Nephron progenitor cell (in vitro differentiated cells): ENCODE data around the gene SLC8A1.

ENCODE experiments used
- DNase-seq: peaks from one replicate; pipeline ENCODE4 v3.0.0; 2021
- H3K27ac Mint-ChIP-seq: 2 replicates; pipeline ENCODE4 v1.8.0; 2021; ENCODE audit warnings: mild to moderate bottlenecking, moderate library complexity, mixed read lengths
- H3K27me3 Mint-ChIP-seq: 2 replicates; pipeline ENCODE4 v1.8.0; 2021; ENCODE audit warnings: mild to moderate bottlenecking, low read depth, mixed read lengths; ENCODE audit not compliant: poor library complexity
- H3K36me3 Mint-ChIP-seq: 2 replicates; pipeline ENCODE4 v1.8.0; 2021; ENCODE audit warnings: low read depth, mixed read lengths
- H3K4me1 Mint-ChIP-seq: 2 replicates; pipeline ENCODE4 v1.8.0; 2021; ENCODE audit warnings: mixed read lengths
- H3K4me3 Mint-ChIP-seq: 2 replicates; pipeline ENCODE4 v1.8.0; 2021; ENCODE audit warnings: mild to moderate bottlenecking, moderate library complexity, mixed read lengths
- H3K9me3 Mint-ChIP-seq: 2 replicates; pipeline ENCODE4 v1.8.0; 2021; ENCODE audit warnings: mild to moderate bottlenecking, moderate library complexity, mixed read lengths
- CTCF ChIP-seq: fragments of 200-600 bp; sonication (generic); IDR thresholded peaks from 2 replicates; pipeline ENCODE4 v1.5.0; 2021; ENCODE audit warnings: antibody characterized with exemption

SLC8A1 gene

DNA sequence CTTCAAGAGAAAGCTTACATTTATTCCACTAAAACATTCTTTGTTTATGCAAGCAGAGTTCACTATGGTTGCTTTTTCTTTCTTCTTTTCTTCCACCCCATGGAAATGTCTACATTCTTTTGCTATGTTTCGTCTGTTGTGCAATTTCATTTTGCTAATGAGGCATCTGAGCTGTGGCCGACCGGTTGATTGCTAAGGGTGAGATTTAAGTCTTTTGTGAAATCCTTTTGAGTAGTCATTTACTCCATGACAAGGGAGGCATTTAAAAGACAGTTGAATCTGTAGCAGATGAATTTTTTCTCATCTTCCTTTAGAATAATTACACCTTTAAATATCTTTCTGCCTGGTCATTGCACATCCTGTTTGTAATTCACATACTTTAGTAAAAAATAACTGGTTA is 348.7 kb downstream of the SLC8A1 start:
- DNase-seq, result no peak
- Mint-ChIP-seq H3K4me3 (no peak overlapping the region), H3K36me3 (no peaks in the 10 kb centered on the region), H3K27ac (no peak overlapping the region), H3K4me1 (peaks cover 10% of the 10 kb centered on the region), H3K27me3 (peaks cover 8% of the 10 kb centered on the region), H3K9me3 (no peaks in the 10 kb centered on the region)
- TF ChIP-seq CTCF, result no peak

DNA sequence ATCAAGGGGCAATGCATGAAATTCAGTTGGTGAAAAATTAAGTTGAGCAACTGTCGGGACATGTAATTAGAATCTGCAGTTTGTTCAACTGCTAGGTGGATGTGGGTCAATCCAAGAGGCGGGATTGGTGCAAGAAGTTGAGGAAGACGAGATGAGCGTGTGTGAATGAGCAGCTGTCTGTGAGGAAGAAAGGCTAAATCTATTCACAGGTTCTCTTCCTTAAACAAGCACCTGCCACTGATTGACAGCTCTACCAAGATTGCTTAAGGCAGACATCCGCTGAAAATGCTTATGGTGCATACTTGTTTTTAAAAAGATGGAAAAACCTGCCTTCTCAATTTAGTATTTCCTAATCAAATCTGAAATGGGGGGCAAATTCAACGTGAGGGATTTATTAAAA is 349.4 kb downstream of the SLC8A1 start:
- no peak for DNase-seq
- peaks cover 8% of the 10 kb centered on the region for H3K27me3 Mint-ChIP-seq
- no peak overlapping the region for H3K4me3 Mint-ChIP-seq
- no peak for TF ChIP-seq CTCF
- H3K4me1 Mint-ChIP-seq, result peaks cover 10% of the 10 kb centered on the region
- no peak overlapping the region for H3K27ac Mint-ChIP-seq
- no peaks in the 10 kb centered on the region for H3K9me3 Mint-ChIP-seq
- H3K36me3 Mint-ChIP-seq, result no peaks in the 10 kb centered on the region

DNA sequence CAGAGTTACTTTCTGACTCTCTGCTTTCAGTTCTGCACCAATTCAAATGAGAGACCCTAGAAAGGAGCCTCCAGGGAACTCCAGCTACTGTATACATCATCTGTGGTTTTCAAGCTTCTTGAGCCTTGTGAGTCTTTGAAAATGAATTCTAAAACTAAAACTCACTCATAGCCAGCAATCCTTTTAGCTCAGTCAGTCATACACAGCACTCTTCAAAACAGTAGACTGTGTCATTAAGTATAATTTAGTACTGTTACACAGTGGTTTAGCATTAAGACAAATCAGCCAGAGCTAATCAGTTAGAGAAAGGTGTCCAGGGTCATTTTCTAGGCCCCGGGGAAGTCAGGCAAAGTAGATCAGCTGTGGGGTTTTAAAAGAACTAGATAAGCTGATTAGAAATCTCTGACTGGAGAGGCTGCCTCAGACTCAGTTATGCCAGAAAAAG is 350.7 kb downstream of the SLC8A1 start:
- Mint-ChIP-seq H3K27me3 (peaks cover 8% of the 10 kb centered on the region), H3K36me3 (no peaks in the 10 kb centered on the region), H3K4me3 (no peak overlapping the region), H3K4me1 (peaks cover 10% of the 10 kb centered on the region), H3K9me3 (no peaks in the 10 kb centered on the region), H3K27ac (no peak overlapping the region)
- DNase-seq, result no peak
- TF ChIP-seq CTCF, result no peak

DNA sequence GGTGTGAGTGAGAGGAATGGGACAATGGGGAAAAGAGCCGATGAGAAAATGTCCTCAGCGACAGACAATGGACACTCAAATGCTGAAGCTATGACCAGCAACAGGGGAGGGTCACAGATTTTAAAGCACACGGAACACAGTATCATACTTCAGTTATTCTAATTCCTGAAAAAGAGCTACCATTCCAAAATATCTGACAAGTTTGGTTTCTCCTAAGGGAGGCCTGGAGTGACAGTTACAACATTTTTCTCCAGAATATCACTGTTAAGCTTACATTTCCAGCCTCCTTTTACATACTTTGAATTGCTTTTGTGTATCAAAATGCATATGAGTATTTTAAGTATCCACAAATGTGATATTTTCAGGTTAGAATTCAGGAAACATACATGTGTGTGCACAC is 351.2 kb downstream of the SLC8A1 start:
- no peak for TF ChIP-seq CTCF
- Mint-ChIP-seq H3K27me3 (peaks cover 8% of the 10 kb centered on the region), H3K4me1 (peaks cover 10% of the 10 kb centered on the region), H3K4me3 (no peak overlapping the region), H3K9me3 (no peaks in the 10 kb centered on the region), H3K36me3 (no peaks in the 10 kb centered on the region), H3K27ac (peak overlapping the region; percentile 7)
- no peak for DNase-seq

DNA sequence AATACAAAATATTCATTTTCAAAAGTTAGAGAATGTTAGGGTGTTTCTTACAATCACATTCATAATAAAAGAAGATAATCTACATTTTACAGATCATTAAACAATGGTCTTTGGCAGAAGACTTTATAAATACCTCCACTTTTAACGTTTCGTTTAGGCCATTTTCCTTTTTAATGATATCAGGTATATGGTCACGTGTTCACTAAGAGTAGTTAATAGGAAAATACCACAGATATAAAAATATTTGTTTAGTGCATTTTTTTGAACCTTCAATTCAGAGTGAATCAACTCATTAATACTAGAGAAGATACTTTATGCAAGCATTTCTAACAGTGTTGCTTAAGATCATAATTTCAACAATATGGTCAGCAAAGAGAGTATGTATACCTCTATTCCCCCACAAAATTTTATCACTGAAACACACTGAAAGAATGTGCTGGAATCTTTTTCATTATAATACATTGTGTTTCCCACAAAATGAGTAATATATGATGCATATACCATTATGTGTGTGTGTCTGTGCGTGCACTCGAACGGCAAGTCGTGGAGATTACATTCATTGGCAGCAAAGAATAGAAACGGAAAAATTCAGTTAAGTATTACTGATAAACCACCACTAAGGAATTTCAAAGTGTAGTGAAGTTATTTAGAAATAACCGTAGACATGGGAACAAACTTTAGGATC is 353.0 kb downstream of the SLC8A1 start:
- H3K4me3 Mint-ChIP-seq, result no peak overlapping the region
- peaks cover 8% of the 10 kb centered on the region for H3K27me3 Mint-ChIP-seq
- TF ChIP-seq CTCF, result no peak
- no peaks in the 10 kb centered on the region for H3K36me3 Mint-ChIP-seq
- H3K27ac Mint-ChIP-seq, result no peak overlapping the region
- no peaks in the 10 kb centered on the region for H3K9me3 Mint-ChIP-seq
- no peak for DNase-seq
- H3K4me1 Mint-ChIP-seq, result peaks cover 10% of the 10 kb centered on the region

DNA sequence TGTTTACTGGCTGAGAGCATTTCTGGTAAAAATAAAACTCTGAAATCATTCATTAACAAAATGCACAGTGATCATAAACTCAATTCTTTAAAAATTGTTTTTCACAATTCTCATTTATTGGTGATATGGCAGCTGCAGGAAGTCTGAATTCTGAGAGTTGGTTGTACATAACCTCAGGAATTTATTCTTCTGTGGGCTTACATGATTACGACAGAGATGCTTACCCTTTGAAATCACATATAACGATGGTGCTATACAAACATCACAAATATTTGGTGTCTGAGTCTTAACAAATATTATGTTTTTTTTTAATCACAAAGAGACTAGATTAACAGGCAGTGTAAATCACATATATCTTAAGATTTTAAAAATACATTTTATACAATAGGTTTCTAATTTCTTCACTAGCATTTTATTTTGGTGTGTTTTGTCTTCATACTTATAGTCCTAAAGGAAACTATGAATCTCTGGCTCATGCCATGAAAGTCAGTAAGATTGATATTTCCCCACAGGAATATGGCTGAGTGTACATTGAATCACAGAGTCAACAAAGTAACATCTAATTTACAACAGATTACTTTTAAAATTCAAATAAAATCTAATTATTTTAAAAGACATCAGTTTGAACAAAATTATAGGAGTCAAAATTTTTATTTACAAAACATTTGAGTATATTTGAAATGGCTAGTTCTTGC is 354.1 kb downstream of the SLC8A1 start:
- Mint-ChIP-seq H3K27ac (no peak overlapping the region), H3K4me3 (no peak overlapping the region), H3K27me3 (peaks cover 8% of the 10 kb centered on the region), H3K36me3 (no peaks in the 10 kb centered on the region), H3K4me1 (peaks cover 18% of the 10 kb centered on the region), H3K9me3 (no peaks in the 10 kb centered on the region)
- no peak for TF ChIP-seq CTCF
- DNase-seq, result no peak
